ENCODE results near the gene ACRBP. TPM values are rescaled to one million over a fixed set of nuclear protein-coding genes. Genes with fewer than 3 reads are reported as not detected.

ACRBP gene
- polyA plus RNA-seq, 1 donor from 2014 or later: 1.6 TPM

DNA sequence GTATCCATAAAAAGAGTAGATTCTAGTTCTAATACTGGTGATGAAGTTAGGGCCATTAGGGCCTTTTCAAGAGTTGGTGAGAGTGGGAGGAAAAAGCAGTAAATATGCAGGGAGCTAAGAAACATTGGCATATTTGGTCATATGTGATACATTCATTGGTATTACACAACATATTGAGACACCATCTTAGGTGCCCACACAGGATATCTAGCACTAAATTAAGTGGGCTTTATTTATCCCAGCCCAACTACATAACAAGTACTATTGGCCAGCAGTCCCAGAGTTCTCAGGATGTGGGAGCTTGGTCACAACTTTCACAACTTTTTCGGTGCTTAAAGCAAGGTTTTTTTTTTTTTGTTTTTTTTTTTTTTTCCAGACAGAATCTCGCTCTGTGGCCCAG, 17.7 kb upstream of the ACRBP start:
- no peak overlapping the region for H3K9ac ChIP-seq (ENCODE audit: low read length)
- TF ChIP-seq RAD21 (conservative IDR thresholded peaks at IDR 0.05): no peak
- no peak for TF ChIP-seq EZH2 (IDR thresholded peaks at IDR 0.05; ENCODE audit: borderline replicate concordance, insufficient read depth, low read length, poor library complexity, severe bottlenecking)
- no peak for TF ChIP-seq SMC3 (conservative IDR thresholded peaks at IDR 0.05; ENCODE audit: poor library complexity)
- TF ChIP-seq, protein P1, sequence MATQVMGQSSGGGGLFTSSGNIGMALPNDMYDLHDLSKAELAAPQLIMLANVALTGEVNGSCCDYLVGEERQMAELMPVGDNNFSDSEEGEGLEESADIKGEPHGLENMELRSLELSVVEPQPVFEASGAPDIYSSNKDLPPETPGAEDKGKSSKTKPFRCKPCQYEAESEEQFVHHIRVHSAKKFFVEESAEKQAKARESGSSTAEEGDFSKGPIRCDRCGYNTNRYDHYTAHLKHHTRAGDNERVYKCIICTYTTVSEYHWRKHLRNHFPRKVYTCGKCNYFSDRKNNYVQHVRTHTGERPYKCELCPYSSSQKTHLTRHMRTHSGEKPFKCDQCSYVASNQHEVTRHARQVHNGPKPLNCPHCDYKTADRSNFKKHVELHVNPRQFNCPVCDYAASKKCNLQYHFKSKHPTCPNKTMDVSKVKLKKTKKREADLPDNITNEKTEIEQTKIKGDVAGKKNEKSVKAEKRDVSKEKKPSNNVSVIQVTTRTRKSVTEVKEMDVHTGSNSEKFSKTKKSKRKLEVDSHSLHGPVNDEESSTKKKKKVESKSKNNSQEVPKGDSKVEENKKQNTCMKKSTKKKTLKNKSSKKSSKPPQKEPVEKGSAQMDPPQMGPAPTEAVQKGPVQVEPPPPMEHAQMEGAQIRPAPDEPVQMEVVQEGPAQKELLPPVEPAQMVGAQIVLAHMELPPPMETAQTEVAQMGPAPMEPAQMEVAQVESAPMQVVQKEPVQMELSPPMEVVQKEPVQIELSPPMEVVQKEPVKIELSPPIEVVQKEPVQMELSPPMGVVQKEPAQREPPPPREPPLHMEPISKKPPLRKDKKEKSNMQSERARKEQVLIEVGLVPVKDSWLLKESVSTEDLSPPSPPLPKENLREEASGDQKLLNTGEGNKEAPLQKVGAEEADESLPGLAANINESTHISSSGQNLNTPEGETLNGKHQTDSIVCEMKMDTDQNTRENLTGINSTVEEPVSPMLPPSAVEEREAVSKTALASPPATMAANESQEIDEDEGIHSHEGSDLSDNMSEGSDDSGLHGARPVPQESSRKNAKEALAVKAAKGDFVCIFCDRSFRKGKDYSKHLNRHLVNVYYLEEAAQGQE (IDR thresholded peaks at IDR 0.05; ENCODE audit: borderline replicate concordance): no peak
- TF ChIP-seq POLR2AphosphoS5 (IDR thresholded peaks at IDR 0.05): no peak
- no peak overlapping the region for H3K27ac ChIP-seq (ENCODE audit: low read length)
- peaks cover 19% of the 10 kb centered on the region for H3K79me2 ChIP-seq (replicated peaks; ENCODE audit: insufficient read depth, low read length)
- no peaks in the 10 kb centered on the region for H3K36me3 ChIP-seq (ENCODE audit: insufficient read depth, low read length)
- no peaks in the 10 kb centered on the region for H3K9me3 ChIP-seq (ENCODE audit: low read length)
- no peak overlapping the region for H3K4me3 ChIP-seq (ENCODE audit: low read length)
- no peaks in the 10 kb centered on the region for H3K9me2 ChIP-seq (ENCODE audit: insufficient read depth, low read length)
- H4K20me1 ChIP-seq (ENCODE audit: insufficient read depth): no peaks in the 10 kb centered on the region
- no peak overlapping the region for H2AFZ ChIP-seq (ENCODE audit: low read depth, low read length)
- H3F3A ChIP-seq (ENCODE audit: insufficient read depth, low read length, poor library complexity, severe bottlenecking): no peaks in the 10 kb centered on the region
- H3K27me3 ChIP-seq (ENCODE audit: insufficient read depth, low read depth, low read length): no peaks in the 10 kb centered on the region
- H3K4me2 ChIP-seq (ENCODE audit: low read length): no peak overlapping the region

DNA sequence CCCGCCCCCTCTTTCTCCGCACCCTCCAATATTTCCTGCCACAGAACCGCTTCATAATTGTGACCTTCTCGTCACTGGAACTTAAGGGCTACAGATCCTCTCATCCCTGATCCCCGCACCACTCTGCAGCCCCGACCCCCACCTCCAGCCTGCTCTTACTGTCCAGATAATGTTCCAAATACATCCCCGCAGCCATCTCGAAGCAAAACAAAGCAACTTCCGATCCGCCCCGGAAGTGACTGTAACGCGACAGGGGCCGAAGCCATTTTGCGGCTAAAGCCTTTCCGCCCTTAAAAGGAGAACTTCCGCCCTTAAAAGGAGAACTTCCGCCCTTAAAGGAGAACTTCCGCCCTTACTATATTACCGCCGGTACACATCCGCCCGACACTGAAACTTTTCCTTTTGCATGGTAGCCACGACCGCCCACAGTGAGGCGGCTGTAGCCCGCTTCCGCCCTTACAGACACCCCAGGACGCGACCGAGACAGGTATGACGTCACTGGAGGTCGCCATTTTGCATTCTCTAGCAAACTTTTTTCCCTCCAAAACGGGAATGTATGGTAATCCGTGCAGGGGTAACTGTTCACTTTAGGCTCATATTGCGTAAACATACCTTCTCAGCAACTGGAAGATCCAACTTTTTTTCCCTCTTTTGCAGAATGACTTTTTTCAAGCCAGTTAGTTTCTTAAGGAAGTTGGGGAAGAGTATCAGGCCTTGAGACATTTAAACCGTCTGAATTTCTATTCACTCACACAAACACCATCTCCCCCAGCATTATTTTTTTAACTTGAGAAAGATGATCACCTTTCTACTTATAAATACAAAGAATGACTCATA, 15.9 kb upstream of the ACRBP start, which contains the start of gene ING4:
TSS of gene ING4 (minus strand) at position 214 of the 837 bp plus-strand sequence. CDS start at position 196, 18 bp downstream.
- Histone ChIP-seq H4K20me1 (ENCODE audit: insufficient read depth) (no peaks in the 10 kb centered on the region), H3K9me3 (ENCODE audit: low read length) (no peaks in the 10 kb centered on the region), H2AFZ (ENCODE audit: low read depth, low read length) (peak within 1 kb of the TSS; percentile 76), H3K36me3 (ENCODE audit: insufficient read depth, low read length) (no peaks in the 10 kb centered on the region), H3K4me2 (ENCODE audit: low read length) (peak within 1 kb of the TSS; percentile 94), H3K4me3 (ENCODE audit: low read length) (peak within 1 kb of the TSS; percentile 77), H3K27me3 (ENCODE audit: insufficient read depth, low read depth, low read length) (no peaks in the 10 kb centered on the region), H3K9me2 (ENCODE audit: insufficient read depth, low read length) (no peaks in the 10 kb centered on the region), H3K79me2 (replicated peaks; ENCODE audit: insufficient read depth, low read length) (peaks cover 31% of the 10 kb centered on the region), H3K9ac (ENCODE audit: low read length) (peak within 1 kb of the TSS; percentile 95), H3F3A (ENCODE audit: insufficient read depth, low read length, poor library complexity, severe bottlenecking) (no peaks in the 10 kb centered on the region), H3K27ac (ENCODE audit: low read length) (peak within 1 kb of the TSS; percentile 97)
- TF ChIP-seq RAD21 (conservative IDR thresholded peaks at IDR 0.05): peak; percentile 54
- no peak for TF ChIP-seq EZH2 (IDR thresholded peaks at IDR 0.05; ENCODE audit: borderline replicate concordance, insufficient read depth, low read length, poor library complexity, severe bottlenecking)
- peak; percentile 68 for TF ChIP-seq EP300 (conservative IDR thresholded peaks at IDR 0.05; ENCODE audit: poor library complexity, severe bottlenecking)
- TF ChIP-seq, protein P2, sequence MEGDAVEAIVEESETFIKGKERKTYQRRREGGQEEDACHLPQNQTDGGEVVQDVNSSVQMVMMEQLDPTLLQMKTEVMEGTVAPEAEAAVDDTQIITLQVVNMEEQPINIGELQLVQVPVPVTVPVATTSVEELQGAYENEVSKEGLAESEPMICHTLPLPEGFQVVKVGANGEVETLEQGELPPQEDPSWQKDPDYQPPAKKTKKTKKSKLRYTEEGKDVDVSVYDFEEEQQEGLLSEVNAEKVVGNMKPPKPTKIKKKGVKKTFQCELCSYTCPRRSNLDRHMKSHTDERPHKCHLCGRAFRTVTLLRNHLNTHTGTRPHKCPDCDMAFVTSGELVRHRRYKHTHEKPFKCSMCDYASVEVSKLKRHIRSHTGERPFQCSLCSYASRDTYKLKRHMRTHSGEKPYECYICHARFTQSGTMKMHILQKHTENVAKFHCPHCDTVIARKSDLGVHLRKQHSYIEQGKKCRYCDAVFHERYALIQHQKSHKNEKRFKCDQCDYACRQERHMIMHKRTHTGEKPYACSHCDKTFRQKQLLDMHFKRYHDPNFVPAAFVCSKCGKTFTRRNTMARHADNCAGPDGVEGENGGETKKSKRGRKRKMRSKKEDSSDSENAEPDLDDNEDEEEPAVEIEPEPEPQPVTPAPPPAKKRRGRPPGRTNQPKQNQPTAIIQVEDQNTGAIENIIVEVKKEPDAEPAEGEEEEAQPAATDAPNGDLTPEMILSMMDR (IDR thresholded peaks at IDR 0.05; ENCODE audit: poor library complexity, severe bottlenecking): peak; percentile 31
- peak; percentile 77 for TF ChIP-seq MXI1 (conservative IDR thresholded peaks at IDR 0.05; ENCODE audit: poor library complexity, severe bottlenecking)
- peak; percentile 76 for TF ChIP-seq TAF1 (IDR thresholded peaks at IDR 0.05; ENCODE audit: low read depth)
- peak; percentile 55 for TF ChIP-seq SMC3 (conservative IDR thresholded peaks at IDR 0.05; ENCODE audit: poor library complexity)
- TF ChIP-seq, protein P1 (IDR thresholded peaks at IDR 0.05; ENCODE audit: borderline replicate concordance): peak; percentile 96
- TF ChIP-seq POLR2AphosphoS5 (IDR thresholded peaks at IDR 0.05): peak; percentile 100

All from neural cell (in vitro differentiated cells).